Pancreas (tissue), 10 donors: Measurements from ENCODE around the gene DGKI. TPM values are rescaled to one million over a fixed set of nuclear protein-coding genes. Genes with fewer than 3 reads are reported as not detected.

ENCODE experiments used
- ATAC-seq, 4 donors: fragments of 200-7000 bp; cut with Tn5 transposase; one replicate each; pipeline versions ENCODE4 v1.8.0 to v1.9.1; 2020; ENCODE audit warnings: mild to moderate bottlenecking in 4 of 4, moderate library complexity in 4 of 4
- DNase-seq, 6 donors: peaks; one replicate each; pipeline ENCODE4 v3.0.0-alpha.2; 2020
- FAIRE-seq: peaks from 2 replicates; lab custom pipeline; 2012; peaks lifted over from hg19 to GRCh38; lab: Jason Lieb, UNC
- H3K27ac ChIP-seq, 4 donors: fragments of 200-600 bp; sonication (generic); 1 replicate in 3 of 4; 2 replicates in 1 of 4; pipeline versions ENCODE4 v1.5.0 to v1.8.0; 2020
- H3K27me3 ChIP-seq, 4 donors: fragments of 200-600 bp; one replicate each; pipeline ENCODE4 v1.8.0; 2021
- H3K36me3 ChIP-seq, 3 donors: fragments of 200-600 bp; sonication (generic) in 1 of 3; one replicate each; pipeline versions ENCODE4 v1.5.0 to v1.8.0; 2020 to 2021
- H3K4me1 ChIP-seq, 3 donors: fragments of 200-600 bp; one replicate each; pipeline ENCODE4 v1.8.0; 2021
- H3K4me3 ChIP-seq, 4 donors: fragments of 200-600 bp; sonication (generic) in 2 of 4; one replicate each; pipeline versions ENCODE4 v1.5.0 to v1.8.0; 2020 to 2021
- H3K9me3 ChIP-seq, 4 donors: fragments of 200-600 bp; one replicate each; pipeline ENCODE4 v1.8.0; 2021
- CTCF ChIP-seq, 4 donors: fragments of 200-600 bp; sonication (generic) in 3 of 4; IDR thresholded peaks; one replicate each; pipeline versions ENCODE4 v1.5.0 to v1.8.0; 2021; ENCODE audit warnings: antibody characterized with exemption in 4 of 4
- WGBS, 2 donors: extraction: QIAGEN DNeasy Blood & Tissue Kit; methylation state at CpG; one replicate each; pipeline ENCODE4 v1.1.7; 2013; 5-methylcytosine and 5-hydroxymethylcytosine counted together
- intact Hi-C, 3 donors: fragments of 100-400 bp; cut with DNase I; formaldehyde crosslinking; loops; one replicate each; pipeline versions ENCODE4 v1.11.1 to v1.14.2; 2022
- polyA plus RNA-seq, 2 donors: library from polyadenylated mRNA; stranded (reverse); fragments of 200-250 nt; gene quantifications; one replicate each; pipeline ENCODE4 v1.2.3, GENCODE V29; 2013
- total RNA-seq, 6 donors: library from RNA; stranded (reverse); fragmentation: NEBNext Ultra II Directional in 4 of 6; extraction: Animal tissue kit (Norgen Biotek cat#: 25700) in 4 of 6; gene quantifications; one replicate each; pipeline versions ENCODE4 v1.2.1 to v1.2.4, GENCODE V29; 2021 to 2023
- donor health status: healthy with polysubstance abuse.
- donor health status: DM: no; HTN: no; CAD: no; lungs with moderate emphysema.
- donor health status: DM: no; HTN: no; CAD: no.
- donor health status: control.
- donor health status: control.
- donor health status: Bipolar disorder and iron deficiency.
- donor health status: DM: yes; HTN: yes; CAD: no.
- donor health status: DM: no; HTN: no; CAD: no.
- donor health status: DM: no; HTN: no; CAD: no.
- donor health status: DM: yes; HTN: yes; CAD: no.

Gene DGKI
- total and polyA plus RNA-seq, 8 donors = 0.04 to 0.81 (median 0.15) TPM

- Histone ChIP-seq H3K36me3 (no peaks in the 10 kb centered on the region), H3K4me3 (no peak overlapping the region), H3K27ac (no peak overlapping the region), H3K9me3 (no peaks in the 10 kb centered on the region), H3K4me1 (no peaks in the 10 kb centered on the region), H3K27me3 (no peaks in the 10 kb centered on the region)
- no peak for ATAC-seq
- no peak for TF ChIP-seq CTCF (IDR thresholded peaks at IDR 0.05)
- WGBS, 2 donors = 74 to 83% methylated on average over 1 of the region's 1 CpG
- intact Hi-C loops = no loop called here
- DNase-seq = no peak
- no peak for FAIRE-seq
These were observed 326.8 kb downstream of the DGKI start for GRCh38 chr7:137519947-137520346.

- no peaks in the 10 kb centered on the region for H3K27me3 ChIP-seq
- no peak overlapping the region for H3K27ac ChIP-seq
- DNase-seq (no peak), FAIRE-seq (no peak), ATAC-seq (no peak)
- intact Hi-C loops = no loop called here
- H3K9me3 ChIP-seq = no peaks in the 10 kb centered on the region
- no peak for TF ChIP-seq CTCF (IDR thresholded peaks at IDR 0.05)
- no peaks in the 10 kb centered on the region for H3K36me3 ChIP-seq
- no peak overlapping the region for H3K4me3 ChIP-seq
- WGBS, 2 donors = 18 to 27% methylated on average over 4 of the region's 4 CpGs
- no peaks in the 10 kb centered on the region for H3K4me1 ChIP-seq
These were observed 327.5 kb downstream of the DGKI start for GRCh38 chr7:137519181-137519691.

- intact Hi-C loops = no loop called here
- ATAC-seq = no peak
- TF ChIP-seq CTCF (IDR thresholded peaks at IDR 0.05) = no peak
- Histone ChIP-seq H3K4me1 (no peaks in the 10 kb centered on the region), H3K36me3 (no peaks in the 10 kb centered on the region), H3K9me3 (no peaks in the 10 kb centered on the region), H3K27me3 (no peaks in the 10 kb centered on the region), H3K27ac (no peak overlapping the region), H3K4me3 (no peak overlapping the region)
- no peak for DNase-seq
- 29 to 41% methylated on average over 2 of the region's 2 CpGs for WGBS, 2 donors
- FAIRE-seq = no peak
These were observed 333.7 kb downstream of the DGKI start for GRCh38 chr7:137513091-137513490.

- FAIRE-seq = no peak
- H3K4me3 ChIP-seq = no peak overlapping the region
- 32 to 46% methylated on average over 2 of the region's 2 CpGs for WGBS, 2 donors
- no peak for ATAC-seq
- H3K4me1 ChIP-seq = no peaks in the 10 kb centered on the region
- no peak for TF ChIP-seq CTCF (IDR thresholded peaks at IDR 0.05)
- intact Hi-C loops = no loop called here
- no peaks in the 10 kb centered on the region for H3K9me3 ChIP-seq
- H3K27ac ChIP-seq = no peak overlapping the region
- DNase-seq = no peak
- H3K27me3 ChIP-seq = no peaks in the 10 kb centered on the region
- no peaks in the 10 kb centered on the region for H3K36me3 ChIP-seq
These were observed 339.7 kb downstream of the DGKI start for GRCh38 chr7:137507096-137507495.

- DNase-seq = no peak
- ATAC-seq = no peak
- FAIRE-seq = no peak
These were observed 340.7 kb downstream of the DGKI start for GRCh38 chr7:137506031-137506430.

More at GRCh38 chr7:137506031-137506430, 340.7 kb downstream of the DGKI start:
- Histone ChIP-seq H3K36me3 (no peaks in the 10 kb centered on the region), H3K4me1 (no peaks in the 10 kb centered on the region), H3K27me3 (no peaks in the 10 kb centered on the region), H3K4me3 (no peak overlapping the region), H3K9me3 (no peaks in the 10 kb centered on the region), H3K27ac (no peak overlapping the region)
- no peak for TF ChIP-seq CTCF (IDR thresholded peaks at IDR 0.05)
- intact Hi-C loops = no loop called here
- 47 to 50% methylated on average over 3 of the region's 3 CpGs for WGBS, 2 donors
